HG02678 (cell line): ENCODE data around the gene COLEC11.
"Not testable (repeated sequence)": the region's sequence is repeated elsewhere in the genome, so short reads cannot be mapped to it uniquely, and the experiment has no call there.

Experiments
- ATAC-seq: cut with Tn5 transposase; IDR thresholded peaks from one replicate; pipeline ENCODE4 v1.9.1; 2021; ENCODE audit warnings: mild to moderate bottlenecking, moderate library complexity; ENCODE audit not compliant: unreplicated experiment

Gene COLEC11

DNA sequence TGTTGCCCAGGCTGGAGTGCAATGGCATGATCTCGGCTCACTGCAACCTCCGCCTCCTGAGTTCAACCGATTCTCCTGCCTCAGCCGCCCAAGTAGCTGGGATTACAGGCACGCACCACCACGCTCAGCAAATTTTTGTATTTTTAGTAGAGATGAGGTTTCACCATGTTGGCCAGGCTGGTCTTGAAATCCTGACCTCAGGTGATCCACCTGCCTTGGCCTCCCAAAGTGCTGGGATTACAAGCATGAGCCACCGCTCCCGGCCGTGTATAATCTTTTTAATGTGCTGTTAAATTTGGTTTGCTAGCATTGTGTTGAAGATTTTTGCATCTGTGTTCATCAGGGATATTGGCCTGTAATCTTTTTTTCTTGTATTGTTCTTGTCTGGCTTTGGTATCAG is 24.7 kb downstream of the COLEC11 start:
- not testable (repeated sequence) for ATAC-seq

DNA sequence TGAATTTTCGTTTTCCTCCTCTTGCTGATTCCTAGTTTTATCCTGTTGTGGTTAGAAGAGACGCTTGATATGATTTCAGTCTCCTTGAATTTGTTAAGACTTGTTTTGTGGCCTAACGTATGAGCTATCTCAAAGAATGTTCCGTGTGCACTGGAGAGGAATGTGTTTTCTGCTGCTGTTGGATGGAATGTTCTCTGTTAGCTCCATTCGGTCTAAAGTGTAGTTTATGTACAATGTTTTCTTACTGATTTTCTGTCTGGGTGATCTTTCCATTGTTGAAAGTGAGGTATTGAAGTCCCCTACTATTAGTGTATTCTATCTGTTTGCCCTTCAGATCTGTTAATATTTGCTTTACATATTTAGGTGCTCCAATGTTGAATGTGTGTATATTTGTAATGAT is 25.9 kb downstream of the COLEC11 start:
- no peak for ATAC-seq

DNA sequence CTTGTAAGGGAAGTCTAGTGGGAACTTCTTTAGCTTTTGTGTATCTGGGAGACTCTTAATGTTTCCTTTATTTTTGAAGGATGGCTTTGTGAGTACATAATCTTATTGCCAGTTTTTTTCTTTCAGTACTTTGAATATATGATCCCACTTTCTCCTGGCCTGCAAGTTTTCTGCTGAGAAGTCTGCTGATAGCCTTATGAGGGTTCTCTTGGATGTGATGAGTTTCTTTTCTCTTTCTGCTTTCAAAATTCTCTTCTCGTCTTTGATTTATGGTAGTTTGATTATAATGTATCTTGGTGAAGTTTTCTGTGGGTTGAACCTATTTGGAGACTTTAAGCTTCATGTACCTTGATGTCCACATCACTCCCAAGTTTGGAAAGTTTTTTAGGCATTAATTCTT is 28.1 kb downstream of the COLEC11 start:
- no peak for ATAC-seq

DNA sequence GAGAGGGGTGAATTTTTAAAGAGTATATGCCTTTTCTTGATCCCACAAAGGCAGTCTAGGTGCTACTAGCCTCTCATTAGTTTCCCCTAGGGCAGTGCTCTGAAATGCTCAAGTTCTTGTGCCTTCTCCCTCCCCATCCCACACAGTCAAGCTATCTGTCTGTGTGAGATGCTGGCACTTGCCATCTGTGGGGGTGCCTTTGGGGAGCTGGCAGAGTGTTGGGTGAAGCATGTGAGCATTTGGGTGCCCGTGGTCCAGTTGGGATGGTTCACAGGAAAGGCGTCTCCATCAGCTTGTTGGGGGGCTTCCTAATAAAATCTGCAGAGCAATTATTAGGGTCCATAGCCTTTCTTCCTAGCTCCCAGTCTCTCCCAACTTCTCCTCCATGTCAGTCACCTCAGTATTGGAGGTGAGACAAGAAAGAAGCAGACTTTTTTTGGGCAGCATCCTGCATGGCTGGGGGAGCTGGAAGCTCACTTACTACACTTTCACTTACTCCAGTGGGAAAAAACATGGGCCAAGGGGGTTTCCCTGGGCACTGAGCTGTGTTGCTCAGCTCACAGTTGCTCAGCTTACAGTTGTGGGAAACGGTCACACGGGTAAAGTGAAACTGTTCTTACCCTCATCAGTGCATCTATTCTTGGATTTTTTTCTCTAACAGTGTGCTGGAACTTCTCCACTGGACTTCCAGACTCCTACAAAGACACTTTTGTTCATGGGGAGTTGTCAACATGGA is 29.3 kb downstream of the COLEC11 start:
- ATAC-seq = no peak

DNA sequence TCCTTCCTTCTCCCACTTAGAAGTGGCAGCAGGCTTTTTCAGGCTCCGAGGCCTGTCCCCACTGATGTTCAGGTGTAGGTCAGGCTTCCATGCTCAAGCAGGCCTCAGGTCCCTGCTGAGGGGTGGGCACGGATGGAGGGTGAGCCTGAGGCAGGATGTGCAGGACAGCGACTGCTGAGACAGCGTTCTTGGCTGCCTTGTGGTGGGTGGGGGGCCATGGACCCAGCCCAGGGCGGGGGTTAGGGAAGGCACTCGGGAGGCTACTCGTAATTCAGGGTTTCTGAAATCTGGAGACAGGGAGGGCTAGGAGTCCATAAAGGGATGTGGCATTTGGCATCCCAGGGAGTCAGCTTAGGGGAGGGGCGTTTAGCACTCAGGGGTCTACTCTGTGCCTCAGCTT is 30.3 kb downstream of the COLEC11 start:
- no peak for ATAC-seq

DNA sequence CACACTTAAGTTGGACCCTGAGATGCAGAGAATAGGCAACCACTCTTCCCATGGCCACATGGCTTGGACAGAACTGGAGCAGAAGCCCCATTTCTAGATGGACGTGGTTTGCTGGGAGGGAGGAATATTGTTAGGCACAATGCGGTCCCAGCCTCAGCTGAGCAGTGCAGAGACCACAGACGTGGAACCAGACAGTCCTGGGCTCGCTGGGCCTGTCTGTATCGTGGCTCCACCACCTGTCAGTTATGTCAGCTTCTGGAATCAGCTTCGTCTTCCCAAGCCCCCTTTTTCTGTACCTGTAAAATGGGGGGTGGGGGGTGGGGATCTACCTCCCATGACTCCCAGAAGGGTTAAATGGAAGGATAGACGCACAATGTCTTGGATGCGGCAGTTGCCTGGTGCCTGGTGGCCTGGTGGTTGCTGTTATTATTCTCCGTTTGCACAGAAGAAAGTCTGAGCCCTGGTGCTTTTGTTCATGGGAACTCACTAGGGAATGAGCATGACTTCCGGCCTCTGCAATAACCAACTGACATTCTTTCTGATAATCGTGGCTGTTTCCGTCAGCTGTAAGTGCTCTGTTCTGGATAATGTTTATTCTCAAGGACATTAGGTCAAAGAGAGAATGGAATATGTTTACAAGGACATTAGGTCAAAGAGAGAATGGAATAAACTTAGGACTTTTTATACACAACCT is 31.4 kb downstream of the COLEC11 start:
- no peak for ATAC-seq

DNA sequence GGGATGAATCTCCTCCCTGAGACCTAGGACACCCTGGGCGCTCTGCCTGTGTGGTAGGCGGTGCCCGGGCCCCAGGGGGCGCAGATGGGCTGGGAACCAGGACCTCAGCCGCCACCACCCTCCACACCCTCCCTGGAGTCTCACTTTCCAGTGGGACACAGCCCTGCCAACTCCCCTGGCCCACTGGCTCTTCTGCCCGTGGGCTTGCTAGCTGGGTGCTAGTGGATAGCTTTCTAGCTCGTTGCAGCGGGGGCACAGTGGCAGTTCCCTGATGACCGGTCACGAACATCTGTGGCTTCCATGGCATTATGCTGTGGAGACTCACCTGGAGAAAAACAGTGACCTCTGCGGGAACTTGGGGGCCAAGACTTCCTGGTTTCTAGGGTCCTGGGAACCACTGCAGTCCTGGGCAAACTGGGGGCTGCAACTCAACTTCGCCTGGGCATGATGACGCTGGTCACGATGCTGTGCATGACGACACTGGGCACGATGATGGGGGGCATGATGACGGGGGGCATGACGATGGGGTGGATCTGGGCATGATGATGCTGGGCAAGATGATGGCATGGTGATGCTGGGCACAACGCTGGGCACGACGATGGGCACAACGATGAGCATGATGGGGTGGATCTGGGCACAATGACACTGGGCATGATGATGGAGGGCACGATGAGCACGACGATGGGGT is 32.0 kb downstream of the COLEC11 start:
- ATAC-seq = no peak

DNA sequence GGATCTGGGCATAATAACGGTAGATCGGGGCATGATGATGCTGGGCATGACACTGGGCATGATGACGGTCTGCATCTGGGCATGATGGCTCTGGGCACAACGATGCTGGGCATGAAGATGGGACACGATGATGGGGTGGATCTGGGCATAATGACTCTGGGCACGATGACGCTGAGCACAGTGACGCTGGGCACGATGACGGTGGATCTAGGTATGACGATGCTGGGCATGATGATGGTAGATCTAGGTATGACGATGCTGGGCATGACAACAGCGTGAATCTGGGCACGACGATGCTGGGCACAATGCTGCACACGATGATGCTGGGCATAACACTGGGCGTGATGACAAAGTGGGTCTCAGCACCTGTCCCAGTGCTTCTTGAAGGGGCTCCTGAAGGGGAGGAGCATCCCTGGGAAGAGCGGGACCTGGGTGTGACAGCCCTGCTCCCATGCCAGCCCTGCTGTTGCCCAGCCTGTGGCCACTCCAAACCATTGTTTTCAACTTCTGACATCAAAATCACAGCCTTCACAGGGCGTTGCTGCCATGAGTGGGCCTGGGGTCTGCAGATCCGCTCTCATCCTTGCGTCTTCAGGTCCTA is 32.7 kb downstream of the COLEC11 start:
- ATAC-seq = no peak

DNA sequence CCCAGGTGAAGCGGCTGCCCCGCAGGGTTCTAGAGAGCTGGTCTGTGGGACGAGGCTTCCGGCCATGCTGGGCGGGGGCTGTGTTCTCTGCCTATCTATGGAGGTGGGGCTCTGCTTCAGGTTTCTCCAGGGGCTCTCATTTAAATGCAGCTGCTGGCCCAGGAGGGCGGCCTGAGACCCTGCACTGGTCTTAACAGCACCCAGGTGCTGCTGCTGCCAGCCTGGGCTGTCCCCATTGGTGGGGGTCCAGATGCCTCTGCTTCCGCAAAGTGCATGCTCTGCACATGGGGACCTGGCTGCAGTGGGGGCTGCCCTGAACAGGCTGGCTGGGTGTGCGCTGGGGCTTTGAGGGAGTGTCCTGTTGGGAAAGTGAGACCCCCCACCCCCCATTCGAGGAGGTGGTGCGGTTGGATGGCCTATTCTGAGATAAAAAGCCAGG is 33.3 kb downstream of the COLEC11 start:
- ATAC-seq = no peak

DNA sequence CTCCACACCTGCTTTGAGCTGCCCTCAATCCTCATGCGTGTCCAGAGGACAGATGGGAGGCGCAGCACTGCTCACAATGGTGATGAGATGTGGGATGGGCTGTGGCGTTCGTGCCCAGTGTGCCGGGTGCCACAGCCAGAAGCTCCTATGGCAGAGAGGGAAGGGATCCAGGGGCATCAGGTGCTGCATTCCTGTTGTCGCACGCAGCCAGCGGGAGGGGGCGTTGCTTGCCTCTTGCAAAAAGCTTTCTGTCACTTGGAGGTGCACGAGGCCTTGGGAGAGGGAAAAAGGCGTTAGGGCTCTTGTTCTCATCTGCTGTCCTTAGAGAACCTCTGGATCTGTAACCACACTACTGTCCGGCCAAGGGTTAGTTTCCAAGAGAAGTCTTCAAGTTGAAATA is 33.9 kb downstream of the COLEC11 start:
- no peak for ATAC-seq

DNA sequence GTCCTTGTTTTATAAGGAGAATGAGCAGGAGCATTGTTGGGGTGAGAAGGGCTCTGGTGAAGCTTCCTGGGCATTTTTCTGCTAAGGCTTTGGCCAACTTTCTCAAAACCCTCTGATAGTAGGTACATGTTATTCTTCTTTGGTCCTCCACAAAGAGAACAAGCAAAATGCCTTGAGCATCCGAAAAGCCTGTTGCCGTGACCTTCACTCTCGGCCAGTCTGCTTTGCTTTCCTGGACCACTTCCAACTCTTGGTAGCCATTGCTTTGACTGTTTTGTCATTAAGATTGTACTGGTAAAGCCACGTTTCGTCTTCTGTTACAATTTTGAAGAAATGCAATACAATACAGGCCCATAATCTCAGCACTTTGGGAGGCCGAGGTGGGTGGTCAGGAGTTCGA is 35.7 kb downstream of the COLEC11 start:
- ATAC-seq = no peak

DNA sequence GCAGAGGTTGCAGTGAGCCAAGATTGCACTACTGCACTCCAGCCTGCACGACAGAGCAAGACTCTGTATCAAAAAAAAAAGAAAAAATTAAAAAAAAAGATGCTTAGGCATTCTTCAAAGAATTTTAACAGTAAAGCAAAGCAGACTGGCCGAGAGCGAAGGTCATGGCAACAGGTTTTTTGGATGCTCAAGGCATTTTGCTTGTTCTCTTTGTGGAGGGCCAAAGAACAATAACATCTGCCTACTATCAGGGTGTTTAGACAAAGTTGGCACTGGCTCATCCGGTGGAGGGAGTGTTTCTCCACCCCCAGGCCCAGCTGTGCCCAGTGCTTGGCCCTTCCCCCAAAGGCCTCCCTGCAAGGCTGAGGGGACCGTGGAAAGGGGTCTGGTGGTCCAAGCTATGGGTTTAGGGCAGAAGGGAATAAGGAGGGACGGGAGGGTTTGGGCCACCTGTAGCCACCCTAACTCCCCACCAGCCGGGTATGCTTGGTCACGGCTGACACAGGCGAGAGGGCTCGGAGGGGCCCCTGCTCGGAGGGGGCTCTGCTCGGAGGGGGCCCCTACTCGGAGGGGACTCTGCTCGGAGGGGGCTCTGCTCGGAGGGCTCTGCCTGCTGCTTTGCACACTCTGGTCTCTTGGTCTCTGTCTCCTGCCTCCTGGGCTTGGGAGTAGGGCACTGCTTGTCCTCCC is 36.4 kb downstream of the COLEC11 start:
- no peak for ATAC-seq

DNA sequence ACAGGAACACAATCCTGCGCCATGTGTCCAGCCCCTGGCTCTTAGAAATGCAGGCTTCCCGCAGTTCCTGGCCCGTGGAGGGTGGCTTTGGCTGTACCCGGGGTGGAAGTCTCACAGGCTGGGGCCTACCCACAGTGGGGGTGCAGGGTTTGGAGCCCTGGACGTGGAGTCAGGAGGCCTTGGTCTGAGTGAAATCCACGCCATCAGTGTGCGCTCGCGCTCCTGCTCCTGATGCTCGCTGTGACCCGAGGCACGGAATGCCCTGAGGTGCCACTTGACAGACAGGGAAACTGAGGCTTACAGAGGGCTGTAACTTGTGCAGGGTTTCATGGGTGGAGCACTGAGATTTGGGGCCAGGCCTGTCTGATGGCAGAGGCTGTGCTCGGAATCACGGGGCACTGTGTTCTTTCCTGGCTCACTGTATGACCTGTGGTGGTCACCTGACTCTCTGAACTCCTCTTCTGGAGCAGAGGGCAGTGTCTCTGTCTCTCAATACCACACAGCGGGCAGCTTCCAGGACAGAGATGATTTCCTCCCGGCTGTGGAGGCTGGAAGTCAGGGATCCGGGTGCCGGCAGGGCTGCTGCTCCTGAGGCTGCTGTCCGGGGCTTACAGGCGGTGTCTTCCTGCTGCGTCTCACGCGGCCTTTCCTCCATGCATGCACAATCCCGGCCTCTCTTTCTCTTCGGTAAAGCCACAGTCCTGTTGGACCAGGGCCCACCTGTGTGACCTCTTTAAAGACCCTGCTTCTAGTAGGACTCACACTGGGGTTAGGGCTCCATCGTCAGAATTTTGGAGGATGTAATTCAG is 37.1 kb downstream of the COLEC11 start:
- no peak for ATAC-seq

DNA sequence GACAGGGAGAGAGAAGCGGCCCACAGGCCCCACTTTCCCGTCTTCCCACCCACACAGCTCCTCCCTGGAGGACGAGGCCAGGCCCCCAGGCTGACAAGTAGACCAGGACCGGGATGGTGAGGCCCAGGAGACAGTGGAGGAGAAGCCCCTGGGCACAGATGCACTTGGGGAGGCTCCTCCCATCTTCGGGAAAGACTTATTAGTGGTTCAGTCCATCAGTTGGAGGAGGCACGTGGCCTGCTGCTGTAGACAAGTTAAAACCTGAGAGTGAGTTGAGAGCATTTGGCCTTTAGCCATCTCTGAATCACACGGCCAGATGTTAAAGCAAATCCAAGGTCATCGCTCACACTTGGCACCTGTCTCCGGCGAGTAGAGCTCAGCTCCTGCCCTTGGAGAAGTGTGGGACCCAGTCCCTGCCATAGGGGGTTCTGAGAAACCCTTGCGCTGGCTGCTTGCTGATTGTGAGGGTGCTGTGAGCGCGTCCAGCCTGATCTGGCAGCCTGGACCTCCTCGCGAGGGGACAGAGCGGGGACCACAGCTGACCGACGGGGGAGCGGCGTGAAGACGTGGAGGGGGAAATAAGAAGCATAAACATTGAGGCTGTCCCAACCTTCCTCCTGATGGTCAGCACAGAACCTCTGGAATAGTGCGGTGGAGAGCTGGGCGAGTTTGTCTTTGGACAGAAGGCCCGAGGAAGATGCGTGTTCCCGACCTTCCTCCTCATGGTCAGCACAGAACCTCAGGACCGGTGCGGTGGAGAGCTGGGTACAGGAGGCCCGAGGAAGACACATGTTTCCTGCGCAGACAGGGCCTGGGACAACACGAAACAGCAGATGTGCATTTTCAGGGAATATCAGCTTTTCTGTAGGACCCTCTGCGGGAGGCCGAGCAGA is 38.4 kb downstream of the COLEC11 start:
- no peak for ATAC-seq

DNA sequence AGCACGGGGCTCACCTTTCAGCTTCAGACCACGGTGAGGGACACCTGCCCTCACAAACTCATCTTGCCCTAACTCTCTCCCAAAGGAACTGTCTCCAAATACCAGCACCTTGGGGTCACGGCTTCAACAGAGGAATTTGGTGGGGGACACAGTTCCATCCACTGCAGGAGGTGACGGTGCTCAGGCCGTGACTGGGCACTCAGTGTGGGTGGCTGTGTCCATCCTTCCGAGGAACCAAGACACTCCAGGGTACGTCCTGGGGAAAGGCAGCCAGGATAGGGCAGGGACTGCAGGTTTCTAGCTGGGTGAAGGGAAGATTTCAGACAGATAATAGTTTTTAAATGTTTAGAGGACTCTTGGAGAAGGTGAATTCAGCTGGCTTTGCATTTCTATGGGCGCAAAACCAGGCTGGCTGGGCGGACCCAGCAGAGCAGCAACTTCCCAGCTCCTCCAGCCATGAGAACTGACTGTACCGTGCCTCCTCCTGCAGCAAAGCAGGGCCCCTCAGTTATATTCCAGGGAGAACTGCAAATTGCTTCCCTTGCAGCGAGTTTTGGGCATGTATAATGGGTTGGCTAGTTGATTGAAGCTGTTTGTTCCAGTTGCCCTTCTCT is 39.2 kb downstream of the COLEC11 start:
- no peak for ATAC-seq

DNA sequence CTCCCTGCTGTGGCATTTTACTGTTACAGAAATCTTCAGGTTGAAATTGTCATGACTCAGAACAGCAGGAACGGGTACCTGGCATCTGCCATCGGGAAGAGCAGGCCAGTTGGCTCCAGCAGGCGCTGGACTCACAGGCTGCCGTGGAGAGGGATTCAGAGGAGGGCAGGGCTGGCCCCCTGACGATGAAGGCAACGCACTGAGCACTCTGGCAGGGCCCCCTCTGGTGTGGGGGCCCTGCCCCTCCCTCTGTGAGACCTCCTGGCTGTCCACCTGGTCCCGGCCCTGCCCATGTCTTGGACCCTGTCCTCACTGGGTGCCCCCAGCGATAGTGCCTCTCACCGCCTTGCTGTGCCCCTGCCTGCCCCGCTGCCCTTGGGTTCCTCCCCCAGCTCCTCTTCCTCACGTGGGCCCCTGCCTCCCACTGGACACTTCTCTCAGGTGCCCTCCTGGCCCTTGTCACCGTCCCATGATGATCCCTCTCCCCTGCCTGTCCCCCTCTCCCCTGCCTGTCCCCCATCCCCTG is 39.7 kb downstream of the COLEC11 start:
- ATAC-seq = no peak

DNA sequence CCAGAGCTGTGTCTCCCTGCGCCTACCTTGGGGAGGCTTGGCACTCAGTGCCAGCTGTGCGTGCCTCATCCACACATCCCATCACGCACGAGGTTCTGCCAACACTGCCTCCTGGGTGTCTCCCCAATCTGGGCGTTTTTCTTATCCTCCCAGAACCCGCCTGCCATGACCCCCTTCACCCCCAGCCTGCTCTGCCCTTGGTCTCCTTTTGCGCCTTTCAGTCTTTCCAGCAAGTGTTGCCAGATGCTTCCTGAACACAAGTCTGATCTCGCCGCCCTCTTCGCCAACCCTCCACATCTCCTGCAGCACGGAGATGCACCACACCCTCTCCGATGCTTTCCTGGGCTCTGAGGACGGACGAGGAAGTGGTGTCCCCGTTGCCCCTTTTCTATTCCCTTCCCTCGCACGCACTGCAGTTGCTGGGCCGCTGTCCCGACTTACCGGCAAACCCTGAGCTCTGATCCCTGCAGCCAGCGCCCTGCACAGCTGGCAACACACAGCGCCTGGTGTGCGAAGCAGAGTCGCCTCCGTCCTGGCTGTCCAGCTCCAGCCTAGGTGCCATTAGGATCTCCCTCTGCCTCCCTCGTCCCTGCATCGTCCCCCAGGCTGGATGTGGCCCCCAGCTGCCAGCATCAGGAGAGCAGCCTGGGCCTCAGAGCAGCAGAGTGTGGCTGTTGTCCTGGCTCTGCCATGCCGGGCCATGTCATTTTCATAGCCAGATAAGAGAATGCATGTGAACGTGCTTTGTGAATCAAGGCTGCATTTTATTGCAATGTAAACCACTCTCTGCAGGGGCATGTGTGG is 40.5 kb downstream of the COLEC11 start:
- ATAC-seq = no peak

DNA sequence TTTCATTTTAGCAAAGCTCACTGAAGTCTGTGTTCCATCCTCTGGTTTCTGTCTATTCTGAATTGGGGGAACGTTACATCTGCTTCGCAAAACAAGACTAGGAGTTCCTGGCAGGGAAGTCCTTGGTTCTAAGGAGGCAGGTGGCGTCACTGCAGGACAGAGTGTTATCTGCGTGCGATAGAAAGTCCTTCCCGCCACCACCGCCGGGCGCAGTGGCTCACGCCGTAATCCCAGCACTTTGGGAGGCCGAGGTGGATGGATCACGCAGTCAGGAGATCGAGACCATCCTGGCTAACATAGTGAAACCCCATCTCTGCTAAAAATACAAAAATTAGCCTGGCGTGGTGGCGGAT is 41.0 kb downstream of the COLEC11 start:
- not testable (repeated sequence) for ATAC-seq
